Neutrophil (primary cell): ENCODE results near the gene SNAP23.

ENCODE experiments used
- H3K27ac ChIP-seq: fragments of 200-600 bp; sonication (generic); 2 replicates; pipeline ENCODE4 v1.5.1; 2016; ENCODE audit warnings: mild to moderate bottlenecking, moderate library complexity
- H3K27me3 ChIP-seq: fragments of 200-600 bp; sonication (generic); 2 replicates; pipeline ENCODE4 v1.6.0; 2016; ENCODE audit warnings: mild to moderate bottlenecking
- H3K36me3 ChIP-seq: fragments of 200-600 bp; sonication (generic); 2 replicates; pipeline ENCODE4 v1.5.1; 2017
- H3K4me1 ChIP-seq, 2 experiments: fragments of 200-600 bp in 1 of 2; sonication (generic) in 1 of 2; 1 replicate in 1 of 2; 2 replicates in 1 of 2; pipeline versions ENCODE4 v1.5.1 to v1.6.1; 2013 to 2016; ENCODE audit warnings: low read depth in 1 of 2, low read length in 1 of 2, mild to moderate bottlenecking in 1 of 2, moderate library complexity in 1 of 2; ENCODE audit not compliant: control insufficient read depth in 1 of 2, insufficient read depth in 1 of 2
- H3K4me3 ChIP-seq, 2 experiments: fragments of 200-600 bp in 1 of 2; sonication (generic) in 1 of 2; 1 replicate in 1 of 2; 2 replicates in 1 of 2; pipeline ENCODE4 v1.5.1; 2013 to 2016; ENCODE audit warnings: low read depth in 1 of 2, low read length in 1 of 2, mild to moderate bottlenecking in 1 of 2, moderate library complexity in 1 of 2
- H3K9me3 ChIP-seq: fragments of 200-600 bp; sonication (generic); 2 replicates; pipeline ENCODE4 v1.5.1; 2016
- TF ChIP-seq, protein P1 (sequence below): fragments of 200-600 bp; sonication (generic); IDR thresholded peaks from 2 replicates; pipeline ENCODE4 v1.5.1; 2016; ENCODE audit warnings: antibody characterized with exemption

The SNAP23 gene

DNA sequence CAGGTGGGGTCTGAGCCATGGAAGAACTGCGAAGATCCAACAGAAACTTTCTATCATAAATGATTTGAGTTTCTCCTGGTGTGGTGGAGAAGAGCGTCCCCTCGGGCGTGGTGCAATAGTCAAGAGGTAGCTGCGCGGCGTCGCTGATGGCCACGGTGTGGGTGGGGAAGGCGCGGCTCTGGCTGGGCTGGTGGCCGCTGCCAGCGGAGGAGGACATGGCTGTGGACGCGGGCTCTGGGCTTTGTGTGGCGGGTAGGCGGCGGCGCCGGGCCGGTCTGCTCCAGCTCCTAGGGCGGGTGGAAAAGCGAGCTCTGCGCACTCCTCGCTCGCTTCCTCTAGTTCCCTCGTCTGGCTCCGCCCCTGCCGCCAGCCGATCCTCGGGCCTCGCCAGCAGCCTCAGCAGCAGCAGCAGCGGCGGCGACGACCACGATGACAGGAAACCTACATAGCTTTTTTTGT, 85.9 kb downstream of the SNAP23 start:
- no peak overlapping the region for H3K27ac ChIP-seq

More for the DNA sequence above, 85.9 kb downstream of the SNAP23 start:
- TF ChIP-seq, protein P1, sequence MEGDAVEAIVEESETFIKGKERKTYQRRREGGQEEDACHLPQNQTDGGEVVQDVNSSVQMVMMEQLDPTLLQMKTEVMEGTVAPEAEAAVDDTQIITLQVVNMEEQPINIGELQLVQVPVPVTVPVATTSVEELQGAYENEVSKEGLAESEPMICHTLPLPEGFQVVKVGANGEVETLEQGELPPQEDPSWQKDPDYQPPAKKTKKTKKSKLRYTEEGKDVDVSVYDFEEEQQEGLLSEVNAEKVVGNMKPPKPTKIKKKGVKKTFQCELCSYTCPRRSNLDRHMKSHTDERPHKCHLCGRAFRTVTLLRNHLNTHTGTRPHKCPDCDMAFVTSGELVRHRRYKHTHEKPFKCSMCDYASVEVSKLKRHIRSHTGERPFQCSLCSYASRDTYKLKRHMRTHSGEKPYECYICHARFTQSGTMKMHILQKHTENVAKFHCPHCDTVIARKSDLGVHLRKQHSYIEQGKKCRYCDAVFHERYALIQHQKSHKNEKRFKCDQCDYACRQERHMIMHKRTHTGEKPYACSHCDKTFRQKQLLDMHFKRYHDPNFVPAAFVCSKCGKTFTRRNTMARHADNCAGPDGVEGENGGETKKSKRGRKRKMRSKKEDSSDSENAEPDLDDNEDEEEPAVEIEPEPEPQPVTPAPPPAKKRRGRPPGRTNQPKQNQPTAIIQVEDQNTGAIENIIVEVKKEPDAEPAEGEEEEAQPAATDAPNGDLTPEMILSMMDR: no peak
- H3K9me3 ChIP-seq: no peaks in the 10 kb centered on the region
- peaks cover 88% of the 10 kb centered on the region for H3K27me3 ChIP-seq
- H3K4me3 ChIP-seq: peak overlapping the region; percentile 51 to 60
- no peaks in the 10 kb centered on the region for H3K36me3 ChIP-seq
- peaks cover 7 to 14% of the 10 kb centered on the region in 2 experiments for H3K4me1 ChIP-seq
